SK-N-SH treated with all-trans-retinoic acid at 6 μM for 48 hours (cell line): ENCODE measurements around the gene SLC2A5.
A peak's percentile ranks its signal among the peaks of the same experiment; 100 is the strongest.

Experiments used
- ATAC-seq: fragments of 200-7000 bp; cut with Tn5 transposase; 3 replicates; pipeline ENCODE4 v1.9.1; 2020; ENCODE audit warnings: mild to moderate bottlenecking, moderate library complexity
- ARNTL ChIP-seq: fragments of 450-650 bp; formaldehyde crosslinking; IDR thresholded peaks from 2 replicates; pipeline ENCODE4 v1.5.0; 2020; ENCODE audit warnings: low read depth, mild to moderate bottlenecking, moderate library complexity, borderline replicate concordance
- BACH2 ChIP-seq: fragments of 250-450 bp; sonication (Bioruptor Pico); IDR thresholded peaks from 2 replicates; pipeline ENCODE4 v1.9.0; 2021; ENCODE audit warnings: mild to moderate bottlenecking, borderline replicate concordance
- CSDC2 ChIP-seq: fragments of 250-450 bp; sonication (Bioruptor Pico); IDR thresholded peaks from 2 replicates; pipeline ENCODE4 v1.5.0; 2020; ENCODE audit warnings: mild to moderate bottlenecking, moderate library complexity
- ESRRG ChIP-seq: fragments of 250-450 bp; sonication (Bioruptor Pico); IDR thresholded peaks from 2 replicates; pipeline ENCODE4 v1.6.1; 2021; ENCODE audit warnings: mild to moderate bottlenecking
- GLIS3 ChIP-seq: fragments of 250-450 bp; sonication (Bioruptor Pico); IDR thresholded peaks from 2 replicates; pipeline ENCODE4 v1.5.0; 2020; ENCODE audit warnings: mild to moderate bottlenecking, moderate library complexity
- ISL1 ChIP-seq: fragments of 250-450 bp; sonication (Bioruptor Pico); IDR thresholded peaks from 2 replicates; pipeline ENCODE4 v2.1.2; 2022; ENCODE audit warnings: mild to moderate bottlenecking, moderate library complexity
- OSR1 ChIP-seq: fragments of 250-450 bp; sonication (Bioruptor Pico); IDR thresholded peaks from 2 replicates; pipeline ENCODE4 v1.8.0; 2022; ENCODE audit warnings: moderate library complexity, mild to moderate bottlenecking, inconsistent platforms
- PPARA ChIP-seq: fragments of 250-450 bp; sonication (Bioruptor Pico); IDR thresholded peaks from 2 replicates; pipeline ENCODE4 v1.5.0; 2020; ENCODE audit warnings: mild to moderate bottlenecking, borderline replicate concordance
- TCF4 ChIP-seq: fragments of 250-450 bp; sonication (Bioruptor Pico); IDR thresholded peaks from 2 replicates; pipeline ENCODE4 v1.8.0; 2021; ENCODE audit warnings: mild to moderate bottlenecking, moderate library complexity, borderline replicate concordance
- TOX ChIP-seq: fragments of 250-450 bp; sonication (Bioruptor Pico); IDR thresholded peaks from 2 replicates; pipeline ENCODE4 v1.8.0; 2021; ENCODE audit warnings: mild to moderate bottlenecking, moderate library complexity, borderline replicate concordance
- ZC3H10 ChIP-seq: fragments of 250-450 bp; sonication (Bioruptor Pico); IDR thresholded peaks from 2 replicates; pipeline ENCODE4 v1.5.1; 2021; ENCODE audit warnings: mild to moderate bottlenecking, moderate library complexity
- ZFP3 ChIP-seq: fragments of 250-450 bp; sonication (Bioruptor Pico); IDR thresholded peaks from 2 replicates; pipeline ENCODE4 v1.5.0; 2020; ENCODE audit warnings: mild to moderate bottlenecking, moderate library complexity
- ZFP30 ChIP-seq: fragments of 450-650 bp; formaldehyde crosslinking; IDR thresholded peaks from 2 replicates; pipeline ENCODE4 v1.5.0; 2022; ENCODE audit warnings: mild to moderate bottlenecking, moderate library complexity
- ZNF70 ChIP-seq: fragments of 450-650 bp; formaldehyde crosslinking; IDR thresholded peaks from 2 replicates; pipeline ENCODE4 v1.5.0; 2020; ENCODE audit warnings: mild to moderate bottlenecking, moderate library complexity
- ZNF8 ChIP-seq: fragments of 450-650 bp; formaldehyde crosslinking; IDR thresholded peaks from 2 replicates; pipeline ENCODE4 v1.5.0; 2020; ENCODE audit warnings: mild to moderate bottlenecking, moderate library complexity
- TF ChIP-seq, protein P1 (sequence below): fragments of 250-450 bp; sonication (Bioruptor Pico); IDR thresholded peaks from 2 replicates; pipeline ENCODE4 v1.8.0; 2021; ENCODE audit warnings: low read depth, mild to moderate bottlenecking, moderate library complexity, borderline replicate concordance
- TF ChIP-seq, protein P2 (sequence below): fragments of 250-450 bp; sonication (Bioruptor Pico); IDR thresholded peaks from 2 replicates; pipeline ENCODE4 v1.8.0; 2020; ENCODE audit warnings: mild to moderate bottlenecking, moderate library complexity, borderline replicate concordance
- TF ChIP-seq, protein P3 (sequence below): fragments of 250-450 bp; sonication (Bioruptor Pico); IDR thresholded peaks from 2 replicates; pipeline ENCODE4 v1.5.0; 2020; ENCODE audit warnings: mild to moderate bottlenecking, moderate library complexity

The SLC2A5 gene

DNA sequence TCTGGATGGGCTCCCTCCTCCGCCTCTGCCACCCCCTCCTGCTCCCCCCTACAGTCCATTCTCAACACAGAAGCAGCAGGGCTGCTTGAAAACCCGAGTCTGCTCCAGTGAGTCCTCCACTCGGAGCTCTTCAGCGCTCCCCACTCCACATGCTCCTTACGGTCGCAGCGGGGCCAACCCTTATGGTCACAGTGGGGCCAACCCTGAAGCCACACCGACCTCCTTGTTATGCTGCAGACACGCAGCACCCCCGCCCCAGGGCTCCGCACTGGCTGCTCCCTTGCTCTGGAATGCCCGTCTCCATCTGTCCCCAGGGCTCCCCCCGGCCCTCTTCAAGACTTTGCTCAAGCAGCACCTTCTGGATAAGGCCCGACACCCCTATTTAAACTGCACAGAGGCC, 36.9 kb upstream of the SLC2A5 start:
- ATAC-seq: no peak
- TF ChIP-seq ZFP3 (CRISPR knock-in tag): no peak
- TF ChIP-seq ZC3H10: no peak
- TF ChIP-seq OSR1 (CRISPR knock-in tag): no peak
- no peak for TF ChIP-seq TOX
- TF ChIP-seq, all 23 proteins: peak for 0

DNA sequence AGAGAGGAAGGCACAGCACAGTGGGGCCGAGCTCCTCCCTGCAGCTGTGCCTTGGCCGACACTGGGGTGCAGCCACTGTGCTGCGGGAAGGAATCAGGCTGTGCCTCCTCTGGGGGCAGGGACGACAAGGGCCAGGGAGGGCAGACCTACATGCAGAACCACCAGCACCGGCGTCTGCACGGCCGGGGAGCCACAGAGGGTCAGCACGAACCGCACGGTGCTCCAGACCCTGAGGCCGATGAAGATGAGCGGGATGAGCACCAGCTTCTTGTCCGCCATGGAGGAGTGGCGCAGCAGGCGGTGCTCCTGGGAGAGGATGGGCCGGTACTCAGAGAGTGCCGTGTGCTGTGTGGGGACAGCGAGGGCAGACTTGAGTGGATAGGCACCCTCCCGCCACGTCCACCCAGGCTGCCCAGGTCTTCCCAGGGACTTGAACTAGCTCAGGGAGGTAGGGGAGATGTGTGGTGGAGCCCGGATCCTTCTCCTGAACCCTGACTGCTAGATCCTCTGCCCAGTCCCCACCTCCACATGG, 36.0 kb upstream of the SLC2A5 start:
- no peak for ATAC-seq
- TF ChIP-seq OSR1 (CRISPR knock-in tag) (no peak), GLIS3 (CRISPR knock-in tag) (no peak), PPARA (CRISPR knock-in tag) (no peak), TCF4 (CRISPR knock-in tag) (no peak), ISL1 (no peak), BACH2 (CRISPR knock-in tag) (no peak)
- TF ChIP-seq, protein P1, sequence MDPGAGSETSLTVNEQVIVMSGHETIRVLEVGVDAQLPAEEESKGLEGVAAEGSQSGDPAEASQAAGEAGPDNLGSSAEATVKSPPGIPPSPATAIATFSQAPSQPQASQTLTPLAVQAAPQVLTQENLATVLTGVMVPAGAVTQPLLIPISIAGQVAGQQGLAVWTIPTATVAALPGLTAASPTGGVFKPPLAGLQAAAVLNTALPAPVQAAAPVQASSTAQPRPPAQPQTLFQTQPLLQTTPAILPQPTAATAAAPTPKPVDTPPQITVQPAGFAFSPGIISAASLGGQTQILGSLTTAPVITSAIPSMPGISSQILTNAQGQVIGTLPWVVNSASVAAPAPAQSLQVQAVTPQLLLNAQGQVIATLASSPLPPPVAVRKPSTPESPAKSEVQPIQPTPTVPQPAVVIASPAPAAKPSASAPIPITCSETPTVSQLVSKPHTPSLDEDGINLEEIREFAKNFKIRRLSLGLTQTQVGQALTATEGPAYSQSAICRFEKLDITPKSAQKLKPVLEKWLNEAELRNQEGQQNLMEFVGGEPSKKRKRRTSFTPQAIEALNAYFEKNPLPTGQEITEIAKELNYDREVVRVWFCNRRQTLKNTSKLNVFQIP (CRISPR knock-in tag): no peak

DNA sequence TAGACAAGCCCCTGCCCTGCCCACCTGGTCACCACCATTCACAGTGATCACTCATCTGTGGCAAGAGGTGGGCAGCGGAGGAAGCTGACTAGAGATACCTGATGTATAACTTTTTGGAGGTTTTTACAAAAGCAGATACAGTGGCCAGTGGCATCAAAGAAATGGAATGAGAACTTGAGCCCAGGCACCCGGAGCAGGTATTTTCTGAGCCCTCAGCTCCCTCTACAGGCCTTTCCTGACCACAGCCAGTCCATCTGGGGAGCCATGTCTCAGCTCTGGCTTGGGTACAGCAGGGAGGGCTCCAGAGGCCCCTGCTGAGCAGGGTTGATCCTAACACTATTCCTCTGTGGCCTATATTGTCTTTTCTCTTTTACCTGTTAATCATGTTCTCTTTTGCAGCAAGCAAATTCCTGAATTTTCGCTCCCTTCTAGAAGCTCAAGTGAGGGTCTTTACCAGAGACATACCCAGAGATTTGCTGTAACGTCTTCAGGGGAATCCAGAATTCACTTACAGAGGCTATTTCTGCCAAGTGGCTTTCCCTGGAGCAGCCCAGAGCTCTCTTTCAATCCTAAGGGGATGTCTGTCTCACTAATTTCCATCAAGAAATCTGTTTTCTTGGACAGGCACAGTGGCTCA, 32.2 kb upstream of the SLC2A5 start:
- peak; percentile 94 for ATAC-seq
- TF ChIP-seq ARNTL (CRISPR knock-in tag): no peak
- TF ChIP-seq ZFP30 (CRISPR knock-in tag): peak; percentile 52; the same call in 1 of the 2 replicates
- TF ChIP-seq, all 23 proteins: peak for 1

DNA sequence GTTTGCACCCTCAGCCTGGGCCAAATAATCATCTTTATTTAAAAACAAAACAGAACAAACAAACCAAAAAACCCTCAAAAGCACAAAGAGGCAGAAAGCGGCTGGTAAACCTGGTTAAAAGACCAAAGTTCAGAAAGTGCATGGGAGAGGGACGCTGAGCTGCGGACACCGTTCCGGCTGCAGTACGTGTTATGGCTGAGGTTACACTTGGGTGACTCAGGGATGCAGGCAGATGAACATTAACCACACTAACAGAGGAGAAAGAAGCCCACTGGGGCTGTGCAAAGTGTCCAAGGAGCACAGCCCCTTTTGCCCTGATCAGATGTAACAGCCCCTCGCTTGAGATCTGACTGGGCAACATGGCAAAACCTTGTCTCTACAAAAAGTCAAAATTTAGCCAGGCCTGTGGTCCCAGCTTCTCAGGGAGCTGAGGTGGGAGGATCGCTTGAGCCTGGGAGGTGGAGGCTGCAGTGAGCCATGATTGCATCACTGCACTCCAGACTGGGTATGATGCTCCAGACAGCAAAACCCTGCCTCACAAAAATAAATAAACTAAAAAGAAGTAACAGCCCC, 31.1 kb upstream of the SLC2A5 start:
- ATAC-seq: no peak
- TF ChIP-seq TOX (no peak), CSDC2 (CRISPR knock-in tag) (no peak), PPARA (CRISPR knock-in tag) (no peak), ZFP3 (CRISPR knock-in tag) (no peak), ZC3H10 (no peak), BACH2 (CRISPR knock-in tag) (no peak), TCF4 (CRISPR knock-in tag) (no peak), ARNTL (CRISPR knock-in tag) (no peak), OSR1 (CRISPR knock-in tag) (no peak), ZFP30 (CRISPR knock-in tag) (no peak), ZNF70 (CRISPR knock-in tag) (no peak), ESRRG (CRISPR knock-in tag) (no peak), ZNF8 (CRISPR knock-in tag) (no peak)
- TF ChIP-seq, protein P1 (CRISPR knock-in tag): no peak
- TF ChIP-seq, protein P2, sequence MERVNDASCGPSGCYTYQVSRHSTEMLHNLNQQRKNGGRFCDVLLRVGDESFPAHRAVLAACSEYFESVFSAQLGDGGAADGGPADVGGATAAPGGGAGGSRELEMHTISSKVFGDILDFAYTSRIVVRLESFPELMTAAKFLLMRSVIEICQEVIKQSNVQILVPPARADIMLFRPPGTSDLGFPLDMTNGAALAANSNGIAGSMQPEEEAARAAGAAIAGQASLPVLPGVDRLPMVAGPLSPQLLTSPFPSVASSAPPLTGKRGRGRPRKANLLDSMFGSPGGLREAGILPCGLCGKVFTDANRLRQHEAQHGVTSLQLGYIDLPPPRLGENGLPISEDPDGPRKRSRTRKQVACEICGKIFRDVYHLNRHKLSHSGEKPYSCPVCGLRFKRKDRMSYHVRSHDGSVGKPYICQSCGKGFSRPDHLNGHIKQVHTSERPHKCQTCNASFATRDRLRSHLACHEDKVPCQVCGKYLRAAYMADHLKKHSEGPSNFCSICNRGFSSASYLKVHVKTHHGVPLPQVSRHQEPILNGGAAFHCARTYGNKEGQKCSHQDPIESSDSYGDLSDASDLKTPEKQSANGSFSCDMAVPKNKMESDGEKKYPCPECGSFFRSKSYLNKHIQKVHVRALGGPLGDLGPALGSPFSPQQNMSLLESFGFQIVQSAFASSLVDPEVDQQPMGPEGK (CRISPR knock-in tag): no peak
- TF ChIP-seq, protein P3, sequence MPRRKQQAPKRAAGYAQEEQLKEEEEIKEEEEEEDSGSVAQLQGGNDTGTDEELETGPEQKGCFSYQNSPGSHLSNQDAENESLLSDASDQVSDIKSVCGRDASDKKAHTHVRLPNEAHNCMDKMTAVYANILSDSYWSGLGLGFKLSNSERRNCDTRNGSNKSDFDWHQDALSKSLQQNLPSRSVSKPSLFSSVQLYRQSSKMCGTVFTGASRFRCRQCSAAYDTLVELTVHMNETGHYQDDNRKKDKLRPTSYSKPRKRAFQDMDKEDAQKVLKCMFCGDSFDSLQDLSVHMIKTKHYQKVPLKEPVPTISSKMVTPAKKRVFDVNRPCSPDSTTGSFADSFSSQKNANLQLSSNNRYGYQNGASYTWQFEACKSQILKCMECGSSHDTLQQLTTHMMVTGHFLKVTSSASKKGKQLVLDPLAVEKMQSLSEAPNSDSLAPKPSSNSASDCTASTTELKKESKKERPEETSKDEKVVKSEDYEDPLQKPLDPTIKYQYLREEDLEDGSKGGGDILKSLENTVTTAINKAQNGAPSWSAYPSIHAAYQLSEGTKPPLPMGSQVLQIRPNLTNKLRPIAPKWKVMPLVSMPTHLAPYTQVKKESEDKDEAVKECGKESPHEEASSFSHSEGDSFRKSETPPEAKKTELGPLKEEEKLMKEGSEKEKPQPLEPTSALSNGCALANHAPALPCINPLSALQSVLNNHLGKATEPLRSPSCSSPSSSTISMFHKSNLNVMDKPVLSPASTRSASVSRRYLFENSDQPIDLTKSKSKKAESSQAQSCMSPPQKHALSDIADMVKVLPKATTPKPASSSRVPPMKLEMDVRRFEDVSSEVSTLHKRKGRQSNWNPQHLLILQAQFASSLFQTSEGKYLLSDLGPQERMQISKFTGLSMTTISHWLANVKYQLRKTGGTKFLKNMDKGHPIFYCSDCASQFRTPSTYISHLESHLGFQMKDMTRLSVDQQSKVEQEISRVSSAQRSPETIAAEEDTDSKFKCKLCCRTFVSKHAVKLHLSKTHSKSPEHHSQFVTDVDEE (CRISPR knock-in tag): no peak
